ENCODE results near the gene IFT22.
A peak's percentile ranks its signal among the peaks of the same experiment; 100 is the strongest.
"Not testable (repeated sequence)": the region's sequence is repeated elsewhere in the genome, so short reads cannot be mapped to it uniquely, and the experiment has no call there.

IFT22 gene

DNA sequence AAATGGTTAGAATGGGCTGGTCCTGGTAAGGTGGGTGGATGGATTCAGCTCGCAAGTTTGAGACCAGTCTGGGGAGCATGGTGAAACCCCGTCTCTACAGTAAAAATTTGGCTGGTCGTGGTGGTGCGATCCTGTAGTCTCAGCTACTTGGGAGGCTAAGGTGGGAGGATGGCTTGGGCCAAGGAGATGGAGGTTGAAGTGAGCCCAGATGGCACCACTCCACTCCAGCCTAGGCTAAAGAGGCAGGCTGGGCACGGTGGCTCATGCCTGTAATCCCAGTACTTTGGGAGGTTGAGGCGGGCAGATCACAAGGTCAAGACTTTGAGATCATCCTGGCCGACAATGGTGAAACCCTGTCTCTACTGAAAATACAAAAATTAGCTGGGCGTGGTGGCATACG, 15.3 kb downstream of the IFT22 start:
- Histone ChIP-seq H3K27ac (ENCODE audit: low read length) (no peak overlapping the region), H3K4me3 (ENCODE audit: low read length) (no peak overlapping the region), H3K9me3 (ENCODE audit: insufficient read depth, low read depth, low read length) (no peaks in the 10 kb centered on the region; the same call in 1 of the 2 replicates), H3K27me3 (ENCODE audit: insufficient read depth, low read length) (no peaks in the 10 kb centered on the region), H3K4me1 (ENCODE audit: insufficient read depth, low read length) (no peaks in the 10 kb centered on the region; the same call in 1 of the 2 replicates), H3K9ac (ENCODE audit: low read depth, low read length) (no peak overlapping the region), H3K36me3 (ENCODE audit: insufficient read depth, low read depth, low read length) (peaks cover 60% of the 10 kb centered on the region)

DNA sequence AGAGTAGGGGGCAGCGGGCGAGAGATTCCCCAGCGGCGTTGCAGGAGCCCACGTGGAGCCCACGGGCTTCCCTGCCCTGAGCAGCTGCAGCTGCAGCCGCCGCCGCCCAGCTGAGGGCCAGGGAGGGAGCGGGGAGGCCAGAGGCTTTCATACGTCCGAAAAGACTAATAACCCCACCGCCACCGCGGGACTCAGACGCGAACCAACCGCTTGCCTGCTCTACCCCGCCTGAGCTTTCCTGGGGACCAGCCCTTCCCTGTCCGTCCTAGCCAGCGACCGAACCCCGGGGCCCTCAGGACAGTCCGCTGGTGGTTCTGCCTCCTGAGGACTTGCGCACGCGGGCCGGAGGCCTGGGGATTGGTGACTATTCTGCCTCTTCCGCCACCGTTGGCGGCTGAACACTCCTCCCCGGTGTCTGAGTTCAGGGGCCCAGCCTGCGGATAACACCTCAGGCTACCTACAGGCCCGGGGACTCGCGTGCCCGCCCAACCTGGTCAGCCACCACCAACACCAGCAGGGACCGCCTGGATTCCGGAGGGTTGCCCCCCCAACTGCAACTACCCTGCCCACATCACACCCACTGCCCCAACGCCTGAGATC, 18.4 kb downstream of the IFT22 start:
- Histone ChIP-seq H3K4me3 (ENCODE audit: low read length) (peak overlapping the region; percentile 76), H3K36me3 (ENCODE audit: insufficient read depth, low read depth, low read length) (peaks cover 51% of the 10 kb centered on the region), H3K9me3 (ENCODE audit: insufficient read depth, low read depth, low read length) (no peaks in the 10 kb centered on the region), H3K27ac (ENCODE audit: low read length) (no peak overlapping the region), H3K27me3 (ENCODE audit: insufficient read depth, low read length) (peaks cover 29% of the 10 kb centered on the region), H3K4me1 (ENCODE audit: insufficient read depth, low read length) (peaks cover 3% of the 10 kb centered on the region; the same call in 1 of the 2 replicates), H3K9ac (ENCODE audit: low read depth, low read length) (peak overlapping the region; percentile 67; the same call in 1 of the 2 replicates)

GRCh38 chr7:101302641-101303101, 18.9 kb downstream of the IFT22 start:
- Histone ChIP-seq H3K36me3 (ENCODE audit: insufficient read depth, low read depth, low read length) (peaks cover 51% of the 10 kb centered on the region), H3K27me3 (ENCODE audit: insufficient read depth, low read length) (peaks cover 30% of the 10 kb centered on the region), H3K9ac (ENCODE audit: low read depth, low read length) (peak overlapping the region; percentile 67; the same call in 1 of the 2 replicates), H3K4me3 (ENCODE audit: low read length) (peak overlapping the region; percentile 76; the same call in 1 of the 2 replicates), H3K27ac (ENCODE audit: low read length) (no peak overlapping the region), H3K9me3 (ENCODE audit: insufficient read depth, low read depth, low read length) (no peaks in the 10 kb centered on the region), H3K4me1 (ENCODE audit: insufficient read depth, low read length) (peaks cover 3% of the 10 kb centered on the region; the same call in 1 of the 2 replicates)

DNA sequence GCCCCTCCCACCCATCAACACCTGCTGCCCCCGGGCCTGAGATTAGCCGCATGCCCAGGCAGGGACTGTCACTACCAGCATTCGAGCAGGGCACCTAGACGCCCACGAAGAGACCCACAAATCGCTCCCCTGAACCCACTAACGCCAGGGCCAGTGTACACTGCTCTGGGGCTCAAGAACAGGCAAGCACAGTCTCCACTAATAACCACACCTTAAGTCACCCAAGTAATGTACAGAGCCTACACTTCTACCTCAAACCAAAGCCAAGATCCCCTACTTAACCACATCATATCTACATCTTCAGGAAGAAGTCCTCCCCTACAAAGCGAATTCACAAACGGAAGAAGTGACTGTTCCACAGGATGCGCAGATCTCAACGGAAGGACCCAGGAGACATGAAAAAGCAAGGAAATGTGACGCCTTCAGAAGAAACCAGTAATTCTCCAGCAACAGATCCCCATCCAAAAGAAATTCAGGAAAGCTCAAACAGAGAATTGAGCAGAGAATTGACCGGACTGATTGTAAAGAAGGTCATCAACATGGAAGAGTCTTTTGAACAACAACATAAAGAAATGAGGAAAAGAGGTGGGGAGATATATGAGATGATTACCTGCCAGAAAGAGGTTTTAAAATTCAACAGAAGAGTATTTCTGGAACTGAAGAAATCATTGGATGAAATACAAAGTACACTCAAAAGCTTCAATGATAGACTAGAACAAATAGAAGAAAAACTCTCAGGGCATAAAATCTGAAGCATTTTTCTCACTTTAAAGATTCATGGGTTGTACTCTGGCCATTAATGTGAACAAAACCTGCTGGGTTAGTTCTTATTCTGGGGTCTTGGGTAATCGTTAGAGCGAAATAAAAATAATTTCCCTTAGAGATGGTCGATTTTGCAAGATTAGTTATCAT, 20.9 kb downstream of the IFT22 start:
- Histone ChIP-seq H3K4me3 (ENCODE audit: low read length) (peak overlapping the region; percentile 76), H3K36me3 (ENCODE audit: insufficient read depth, low read depth, low read length) (peaks cover 44% of the 10 kb centered on the region), H3K9ac (ENCODE audit: low read depth, low read length) (peak overlapping the region; percentile 90; the same call in 1 of the 2 replicates), H3K9me3 (ENCODE audit: insufficient read depth, low read depth, low read length) (no peaks in the 10 kb centered on the region), H3K27me3 (ENCODE audit: insufficient read depth, low read length) (peaks cover 30% of the 10 kb centered on the region), H3K4me1 (ENCODE audit: insufficient read depth, low read length) (peaks cover 3% of the 10 kb centered on the region; the same call in 1 of the 2 replicates), H3K27ac (ENCODE audit: low read length) (peak overlapping the region; percentile 45)

- peaks cover 30% of the 10 kb centered on the region for H3K27me3 ChIP-seq (ENCODE audit: insufficient read depth, low read length)
- peak overlapping the region; percentile 45 for H3K27ac ChIP-seq (ENCODE audit: low read length)
- H3K4me3 ChIP-seq (ENCODE audit: low read length) = peak overlapping the region; percentile 76
- peak overlapping the region; percentile 90 for H3K9ac ChIP-seq (ENCODE audit: low read depth, low read length)
- no peaks in the 10 kb centered on the region for H3K9me3 ChIP-seq (ENCODE audit: insufficient read depth, low read depth, low read length)
- H3K36me3 ChIP-seq (ENCODE audit: insufficient read depth, low read depth, low read length) = peaks cover 34% of the 10 kb centered on the region
- peaks cover 9% of the 10 kb centered on the region; the same call in 1 of the 2 replicates for H3K4me1 ChIP-seq (ENCODE audit: insufficient read depth, low read length)
Observed at GRCh38 chr7:101299511-101300464, 21.8 kb downstream of the IFT22 start.

- H3K4me3 ChIP-seq (ENCODE audit: low read length) = peak overlapping the region; percentile 45; the same call in 1 of the 2 replicates
- no peaks in the 10 kb centered on the region for H3K9me3 ChIP-seq (ENCODE audit: insufficient read depth, low read depth, low read length)
- peaks cover 22% of the 10 kb centered on the region; the same call in 1 of the 2 replicates for H3K4me1 ChIP-seq (ENCODE audit: insufficient read depth, low read length)
- peak overlapping the region; percentile 84 for H3K9ac ChIP-seq (ENCODE audit: low read depth, low read length)
- peak overlapping the region; percentile 100 for H3K27ac ChIP-seq (ENCODE audit: low read length)
- H3K36me3 ChIP-seq (ENCODE audit: insufficient read depth, low read depth, low read length) = no peaks in the 10 kb centered on the region
- peaks cover 15% of the 10 kb centered on the region for H3K27me3 ChIP-seq (ENCODE audit: insufficient read depth, low read length)
Observed at GRCh38 chr7:101294832-101295121, 26.8 kb downstream of the IFT22 start.

DNA sequence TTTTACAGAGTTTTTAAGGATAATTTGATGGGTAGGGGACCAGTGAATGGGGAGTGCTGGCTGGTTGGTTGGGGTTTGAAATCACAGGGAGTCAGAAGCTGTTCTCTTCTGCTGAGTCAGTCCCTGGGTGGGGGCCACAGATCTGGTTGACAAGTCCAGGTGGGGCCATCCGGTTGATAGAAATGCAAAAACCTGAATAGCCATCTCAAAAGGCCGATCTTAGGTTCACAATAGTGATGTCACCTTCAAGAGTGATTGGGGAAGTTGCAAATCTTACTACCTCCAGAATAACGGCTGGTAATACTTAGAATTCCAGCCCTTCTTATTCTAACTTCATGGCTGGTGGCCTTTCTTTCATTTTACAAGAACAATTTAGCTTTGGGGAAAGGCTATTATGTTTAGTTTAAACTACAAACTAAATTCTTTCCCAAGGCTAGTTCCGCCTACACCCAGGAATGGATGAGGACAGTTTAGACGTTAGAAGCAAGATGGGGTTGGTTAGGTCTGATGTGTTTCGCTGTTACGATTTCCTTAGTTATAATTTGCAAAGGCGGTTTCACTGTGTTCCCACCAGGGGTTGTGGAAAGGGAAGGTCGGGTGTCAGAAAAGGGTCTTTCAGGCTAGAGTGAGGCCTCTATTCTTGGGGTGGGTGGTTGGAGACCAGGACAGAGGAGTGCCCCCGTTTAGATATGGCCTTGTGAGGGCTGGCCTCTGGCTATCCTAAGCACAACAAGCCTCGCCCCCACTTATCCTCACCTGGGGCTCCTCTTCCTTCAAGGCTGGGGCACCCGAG, 27.4 kb downstream of the IFT22 start:
- peaks cover 10% of the 10 kb centered on the region for H3K27me3 ChIP-seq (ENCODE audit: insufficient read depth, low read length)
- H3K27ac ChIP-seq (ENCODE audit: low read length) = peak overlapping the region; percentile 100
- H3K4me1 ChIP-seq (ENCODE audit: insufficient read depth, low read length) = peaks cover 25% of the 10 kb centered on the region; the same call in 1 of the 2 replicates
- H3K4me3 ChIP-seq (ENCODE audit: low read length) = peak overlapping the region; percentile 45; the same call in 1 of the 2 replicates
- H3K9ac ChIP-seq (ENCODE audit: low read depth, low read length) = peak overlapping the region; percentile 84
- H3K9me3 ChIP-seq (ENCODE audit: insufficient read depth, low read depth, low read length) = no peaks in the 10 kb centered on the region
- no peaks in the 10 kb centered on the region for H3K36me3 ChIP-seq (ENCODE audit: insufficient read depth, low read depth, low read length)

- not testable (repeated sequence) for H3K36me3 ChIP-seq (ENCODE audit: insufficient read depth, low read depth, low read length); H3K27me3 ChIP-seq (ENCODE audit: insufficient read depth, low read length); H3K9me3 ChIP-seq (ENCODE audit: insufficient read depth, low read depth, low read length)
- Histone ChIP-seq H3K9ac (ENCODE audit: low read depth, low read length) (peak overlapping the region; percentile 73; the same call in 1 of the 2 replicates), H3K27ac (ENCODE audit: low read length) (peak overlapping the region; percentile 97), H3K4me3 (ENCODE audit: low read length) (peak overlapping the region; percentile 29; the same call in 1 of the 2 replicates), H3K4me1 (ENCODE audit: insufficient read depth, low read length) (peaks cover 25% of the 10 kb centered on the region; the same call in 1 of the 2 replicates)
Observed at GRCh38 chr7:101293069-101294021, 28.3 kb downstream of the IFT22 start.

DNA sequence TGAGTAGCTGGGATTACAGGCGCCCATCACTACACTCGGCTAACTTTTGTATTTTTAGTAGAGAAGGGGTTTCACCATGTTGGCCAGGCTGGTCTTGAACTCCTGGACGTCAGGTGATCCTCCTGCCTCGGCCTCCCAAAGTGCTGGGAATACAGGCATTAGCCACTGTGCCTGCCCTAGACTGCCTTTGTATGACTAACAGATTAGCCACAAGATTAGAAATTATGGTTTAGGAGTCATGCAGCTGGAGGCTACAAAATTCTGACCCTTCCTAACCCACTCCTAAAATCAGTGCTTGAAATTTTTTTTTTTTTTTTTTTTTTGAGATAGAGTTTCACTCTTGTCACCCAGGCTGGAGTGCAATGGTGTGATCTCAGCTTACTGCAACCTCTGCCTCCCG, 29.0 kb downstream of the IFT22 start:
- not testable (repeated sequence) for H3K9me3 ChIP-seq (ENCODE audit: insufficient read depth, low read depth, low read length); H3K36me3 ChIP-seq (ENCODE audit: insufficient read depth, low read depth, low read length); H3K27me3 ChIP-seq (ENCODE audit: insufficient read depth, low read length); H3K4me3 ChIP-seq (ENCODE audit: low read length)
- Histone ChIP-seq H3K9ac (ENCODE audit: low read depth, low read length) (peak overlapping the region; percentile 73; the same call in 1 of the 2 replicates), H3K27ac (ENCODE audit: low read length) (peak overlapping the region; percentile 69), H3K4me1 (ENCODE audit: insufficient read depth, low read length) (peaks cover 25% of the 10 kb centered on the region; the same call in 1 of the 2 replicates)
